ENCODE data around the gene CBARP. TPM values are rescaled to one million over a fixed set of nuclear protein-coding genes. Genes with fewer than 3 reads are reported as not detected.
A peak's percentile ranks its signal among the peaks of the same experiment; 100 is the strongest.

Gene CBARP
- not detected for total RNA-seq

- Histone ChIP-seq H3K27me3 (ENCODE audit: control insufficient read depth in 3 of 3, insufficient read depth in 3 of 3, low read length in 3 of 3) (peaks cover 0 to 8% (median 7%) of the 10 kb centered on the region in 3 donors), H3K36me3 (ENCODE audit: control insufficient read depth in 3 of 3, insufficient read depth in 3 of 3, low read length in 3 of 3) (no peaks in the 10 kb centered on the region), H3K4me3 (ENCODE audit: low read length in 3 of 3) (peak within 1 kb of the TSS; percentile 14 to 51 (median 49)), H3K9me3 (ENCODE audit: control insufficient read depth in 3 of 3, low read length in 3 of 3) (no peaks in the 10 kb centered on the region), H3K4me1 (ENCODE audit: control insufficient read depth in 3 of 3, insufficient read depth in 3 of 3, low read length in 3 of 3) (peaks cover 20 to 38% (median 32%) of the 10 kb centered on the region in 3 donors), H3K27ac (ENCODE audit: low read depth, low read length) (no peak within 1 kb of the TSS), H3K9ac (ENCODE audit: low read depth in 1 of 3, low read length in 3 of 3) (peak within 1 kb of the TSS in 2 of 3 donors; percentile 56 to 57)
Measured at GRCh38 chr19:1237754-1238368, at the start of gene CBARP. Gene CBARP (minus strand): TSS chr19:1238005. CDS start chr19:1236100, 1,905 bp downstream.

- H3K4me3 ChIP-seq (ENCODE audit: low read length in 3 of 3), result no peak overlapping the region
- no peak overlapping the region for H3K9ac ChIP-seq (ENCODE audit: low read depth in 1 of 3, low read length in 3 of 3)
- no peaks in the 10 kb centered on the region for H3K4me1 ChIP-seq (ENCODE audit: control insufficient read depth in 3 of 3, insufficient read depth in 3 of 3, low read length in 3 of 3)
Measured at GRCh38 chr19:1286487-1287353, 48.9 kb upstream of the CBARP start.

GRCh38 chr19:1285737-1286360, 48.0 kb upstream of the CBARP start, which contains the start of gene EFNA2:
Gene EFNA2 (plus strand): TSS chr19:1285873. CDS start chr19:1286169, 296 bp downstream.
- no peak within 1 kb of the TSS for H3K4me3 ChIP-seq (ENCODE audit: low read length in 3 of 3)
- H3K9ac ChIP-seq (ENCODE audit: low read depth in 1 of 3, low read length in 3 of 3), result no peak within 1 kb of the TSS
- no peak within 1 kb of the TSS for H3K27ac ChIP-seq (ENCODE audit: low read depth, low read length)
- peaks cover 63 to 68% (median 67%) of the 10 kb centered on the region in 3 donors for H3K27me3 ChIP-seq (ENCODE audit: control insufficient read depth in 3 of 3, insufficient read depth in 3 of 3, low read length in 3 of 3)
- no peaks in the 10 kb centered on the region for H3K4me1 ChIP-seq (ENCODE audit: control insufficient read depth in 3 of 3, insufficient read depth in 3 of 3, low read length in 3 of 3)
- no peaks in the 10 kb centered on the region for H3K36me3 ChIP-seq (ENCODE audit: control insufficient read depth in 3 of 3, insufficient read depth in 3 of 3, low read length in 3 of 3)
- H3K9me3 ChIP-seq (ENCODE audit: control insufficient read depth in 3 of 3, low read length in 3 of 3), result no peaks in the 10 kb centered on the region

More at GRCh38 chr19:1286487-1287353, 48.9 kb upstream of the CBARP start:
- H3K36me3 ChIP-seq (ENCODE audit: control insufficient read depth in 3 of 3, insufficient read depth in 3 of 3, low read length in 3 of 3), result no peaks in the 10 kb centered on the region
- peaks cover 70 to 77% (median 75%) of the 10 kb centered on the region in 3 donors for H3K27me3 ChIP-seq (ENCODE audit: control insufficient read depth in 3 of 3, insufficient read depth in 3 of 3, low read length in 3 of 3)
- no peaks in the 10 kb centered on the region for H3K9me3 ChIP-seq (ENCODE audit: control insufficient read depth in 3 of 3, low read length in 3 of 3)
- no peak overlapping the region for H3K27ac ChIP-seq (ENCODE audit: low read depth, low read length)

DNA sequence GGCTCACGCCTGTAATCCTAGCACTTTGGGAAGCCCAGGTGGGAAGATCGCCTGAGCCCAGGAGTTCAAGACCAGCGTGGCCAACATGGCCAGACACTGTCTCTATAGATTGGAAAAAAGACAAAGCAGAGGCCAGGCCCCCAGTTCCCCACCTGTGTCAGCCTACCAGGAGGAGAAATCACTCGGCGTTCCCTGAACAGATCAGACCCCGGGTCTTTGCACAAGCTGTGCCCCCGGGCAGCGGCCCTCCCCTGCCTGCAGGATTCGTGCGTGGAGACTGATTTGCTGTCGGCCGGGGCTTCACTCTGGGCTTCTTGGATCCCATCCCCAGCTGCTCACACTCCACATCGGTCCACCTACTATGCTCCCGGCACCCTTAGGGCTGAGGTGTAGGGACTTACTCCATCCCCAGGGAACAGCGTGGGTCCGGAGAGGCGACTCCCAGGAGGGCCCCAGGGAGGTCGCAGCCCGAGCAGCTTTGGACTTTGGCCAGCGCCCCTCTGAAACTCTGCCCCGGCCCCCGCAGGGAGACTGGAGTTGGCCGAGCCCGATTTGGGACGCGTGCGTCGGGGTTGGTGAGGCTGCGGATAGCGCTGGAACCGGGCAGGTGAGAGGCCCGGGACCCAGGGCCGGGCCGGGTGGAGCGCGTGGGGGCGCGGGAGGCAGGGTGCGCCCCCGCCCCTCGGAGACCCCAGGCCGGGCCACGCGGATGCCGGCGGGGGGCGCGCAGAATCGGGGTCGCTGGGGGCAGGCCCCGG, 47.4 kb upstream of the CBARP start:
- Histone ChIP-seq H3K9me3 (ENCODE audit: control insufficient read depth in 3 of 3, low read length in 3 of 3) (no peaks in the 10 kb centered on the region), H3K27ac (ENCODE audit: low read depth, low read length) (no peak overlapping the region), H3K36me3 (ENCODE audit: control insufficient read depth in 3 of 3, insufficient read depth in 3 of 3, low read length in 3 of 3) (peaks cover 0 to 1% (median 0%) of the 10 kb centered on the region in 3 donors), H3K9ac (ENCODE audit: low read depth in 1 of 3, low read length in 3 of 3) (no peak overlapping the region), H3K4me1 (ENCODE audit: control insufficient read depth in 3 of 3, insufficient read depth in 3 of 3, low read length in 3 of 3) (no peaks in the 10 kb centered on the region), H3K27me3 (ENCODE audit: control insufficient read depth in 3 of 3, insufficient read depth in 3 of 3, low read length in 3 of 3) (peaks cover 56 to 61% (median 60%) of the 10 kb centered on the region in 3 donors), H3K4me3 (ENCODE audit: low read length in 3 of 3) (no peak overlapping the region)

GRCh38 chr19:1284293-1284978, 46.6 kb upstream of the CBARP start:
- Histone ChIP-seq H3K4me3 (ENCODE audit: low read length in 3 of 3) (no peak overlapping the region), H3K36me3 (ENCODE audit: control insufficient read depth in 3 of 3, insufficient read depth in 3 of 3, low read length in 3 of 3) (peaks cover 0 to 7% (median 1%) of the 10 kb centered on the region in 3 donors), H3K9ac (ENCODE audit: low read depth in 1 of 3, low read length in 3 of 3) (peak overlapping the region in 1 of 3 donors; percentile 16), H3K9me3 (ENCODE audit: control insufficient read depth in 3 of 3, low read length in 3 of 3) (no peaks in the 10 kb centered on the region), H3K27ac (ENCODE audit: low read depth, low read length) (no peak overlapping the region), H3K4me1 (ENCODE audit: control insufficient read depth in 3 of 3, insufficient read depth in 3 of 3, low read length in 3 of 3) (peaks cover 0 to 6% (median 3%) of the 10 kb centered on the region in 3 donors), H3K27me3 (ENCODE audit: control insufficient read depth in 3 of 3, insufficient read depth in 3 of 3, low read length in 3 of 3) (peaks cover 50 to 55% (median 55%) of the 10 kb centered on the region in 3 donors)

- Histone ChIP-seq H3K27me3 (ENCODE audit: control insufficient read depth in 3 of 3, insufficient read depth in 3 of 3, low read length in 3 of 3) (peaks cover 45 to 50% (median 50%) of the 10 kb centered on the region in 3 donors), H3K4me3 (ENCODE audit: low read length in 3 of 3) (no peak overlapping the region), H3K36me3 (ENCODE audit: control insufficient read depth in 3 of 3, insufficient read depth in 3 of 3, low read length in 3 of 3) (peaks cover 4 to 12% (median 6%) of the 10 kb centered on the region in 3 donors), H3K9me3 (ENCODE audit: control insufficient read depth in 3 of 3, low read length in 3 of 3) (no peaks in the 10 kb centered on the region), H3K9ac (ENCODE audit: low read depth in 1 of 3, low read length in 3 of 3) (no peak overlapping the region), H3K27ac (ENCODE audit: low read depth, low read length) (no peak overlapping the region), H3K4me1 (ENCODE audit: control insufficient read depth in 3 of 3, insufficient read depth in 3 of 3, low read length in 3 of 3) (peaks cover 0 to 7% (median 3%) of the 10 kb centered on the region in 3 donors)
Measured at GRCh38 chr19:1283917-1284292, 46.1 kb upstream of the CBARP start.

GRCh38 chr19:1283207-1283916, 45.6 kb upstream of the CBARP start:
- Histone ChIP-seq H3K4me3 (ENCODE audit: low read length in 3 of 3) (no peak overlapping the region), H3K9ac (ENCODE audit: low read depth in 1 of 3, low read length in 3 of 3) (no peak overlapping the region), H3K36me3 (ENCODE audit: control insufficient read depth in 3 of 3, insufficient read depth in 3 of 3, low read length in 3 of 3) (peaks cover 8 to 14% (median 9%) of the 10 kb centered on the region in 3 donors), H3K4me1 (ENCODE audit: control insufficient read depth in 3 of 3, insufficient read depth in 3 of 3, low read length in 3 of 3) (peaks cover 0 to 7% (median 3%) of the 10 kb centered on the region in 3 donors), H3K27me3 (ENCODE audit: control insufficient read depth in 3 of 3, insufficient read depth in 3 of 3, low read length in 3 of 3) (peaks cover 40 to 45% (median 44%) of the 10 kb centered on the region in 3 donors), H3K27ac (ENCODE audit: low read depth, low read length) (no peak overlapping the region), H3K9me3 (ENCODE audit: control insufficient read depth in 3 of 3, low read length in 3 of 3) (no peaks in the 10 kb centered on the region)

DNA sequence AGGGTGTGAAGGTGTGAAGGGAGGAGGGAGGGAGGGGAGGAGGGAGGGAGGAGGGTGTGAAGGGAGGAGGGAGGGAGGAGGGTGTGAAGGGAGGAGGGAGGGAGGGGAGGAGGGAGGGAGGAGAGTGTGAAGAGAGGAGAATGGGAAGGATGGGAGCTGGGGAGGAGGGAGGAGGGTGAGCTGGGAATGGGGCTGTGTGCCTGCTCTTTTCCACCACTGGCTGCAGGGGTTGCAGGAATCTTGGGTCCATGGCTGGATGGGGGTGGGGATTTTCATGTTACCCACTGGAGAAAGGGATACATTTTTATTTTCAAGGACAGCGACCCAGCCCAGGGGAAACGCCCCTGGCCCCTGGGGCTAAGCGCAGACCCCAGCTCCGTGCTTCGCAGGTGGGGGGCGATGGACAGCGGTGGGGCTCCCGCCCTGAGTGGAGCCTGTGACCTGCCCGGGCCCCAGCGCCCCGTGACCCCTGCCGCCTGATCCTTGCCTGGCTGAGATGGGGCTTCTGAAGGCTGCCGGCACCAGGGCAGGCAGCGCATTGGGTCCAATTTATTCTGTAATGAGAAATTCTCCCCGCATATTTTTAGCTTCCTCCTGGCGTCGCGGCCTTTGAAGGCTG, 44.9 kb upstream of the CBARP start:
- Histone ChIP-seq H3K4me3 (ENCODE audit: low read length in 3 of 3) (no peak overlapping the region), H3K27me3 (ENCODE audit: control insufficient read depth in 3 of 3, insufficient read depth in 3 of 3, low read length in 3 of 3) (peaks cover 33 to 38% (median 38%) of the 10 kb centered on the region in 3 donors), H3K9me3 (ENCODE audit: control insufficient read depth in 3 of 3, low read length in 3 of 3) (no peaks in the 10 kb centered on the region), H3K27ac (ENCODE audit: low read depth, low read length) (no peak overlapping the region), H3K4me1 (ENCODE audit: control insufficient read depth in 3 of 3, insufficient read depth in 3 of 3, low read length in 3 of 3) (peaks cover 0 to 7% (median 3%) of the 10 kb centered on the region in 3 donors), H3K36me3 (ENCODE audit: control insufficient read depth in 3 of 3, insufficient read depth in 3 of 3, low read length in 3 of 3) (peaks cover 8 to 14% (median 9%) of the 10 kb centered on the region in 3 donors), H3K9ac (ENCODE audit: low read depth in 1 of 3, low read length in 3 of 3) (no peak overlapping the region)

All from skeletal muscle tissue (tissue), 4 donors.